GM23248 (cell line): ENCODE measurements around the gene KLK4. TPM values are rescaled to one million over a fixed set of nuclear protein-coding genes. Genes with fewer than 3 reads are reported as not detected.

Source experiments
- DNase-seq: peaks from one replicate; pipeline ENCODE4 v3.0.0-alpha.2; 2015
- H2AFZ ChIP-seq: fragments of 200-600 bp; sonication (generic); 2 replicates; pipeline ENCODE4 v1.6.1; 2016; ENCODE audit warnings: antibody characterized with exemption
- H3F3A ChIP-seq: fragments of 200-600 bp; sonication (generic); 2 replicates; pipeline ENCODE4 v1.6.1; 2016; ENCODE audit warnings: mild to moderate bottlenecking, antibody characterized with exemption, mixed run types; ENCODE audit not compliant: insufficient read depth
- H3K27ac ChIP-seq: fragments of 200-600 bp; sonication (generic); 2 replicates; pipeline ENCODE4 v1.5.1; 2016; ENCODE audit warnings: mild to moderate bottlenecking
- H3K27me3 ChIP-seq: fragments of 200-600 bp; sonication (generic); replicated peaks from 2 replicates; pipeline ENCODE4 v1.6.1; 2016; ENCODE audit warnings: mild to moderate bottlenecking; ENCODE audit not compliant: insufficient read depth
- H3K36me3 ChIP-seq: fragments of 200-600 bp; sonication (generic); 2 replicates; pipeline ENCODE4 v1.6.1; 2016; ENCODE audit warnings: low read depth, mild to moderate bottlenecking
- H3K4me1 ChIP-seq: fragments of 200-600 bp; sonication (generic); 2 replicates; pipeline ENCODE4 v1.6.1; 2016; ENCODE audit warnings: mild to moderate bottlenecking; ENCODE audit not compliant: insufficient read depth
- H3K4me2 ChIP-seq: fragments of 200-600 bp; sonication (generic); one replicate; pipeline ENCODE4 v1.6.1; 2016; ENCODE audit warnings: mild to moderate bottlenecking; ENCODE audit not compliant: unreplicated experiment
- H3K4me3 ChIP-seq: fragments of 200-600 bp; sonication (generic); 2 replicates; pipeline ENCODE4 v1.5.1; 2016; ENCODE audit warnings: mild to moderate bottlenecking
- H3K79me2 ChIP-seq: fragments of 200-600 bp; sonication (generic); 2 replicates; pipeline ENCODE4 v1.6.1; 2016; ENCODE audit warnings: mild to moderate bottlenecking; ENCODE audit not compliant: insufficient read depth
- H3K9ac ChIP-seq: fragments of 200-600 bp; sonication (generic); 2 replicates; pipeline ENCODE4 v1.6.1; 2016; ENCODE audit warnings: mild to moderate bottlenecking
- H3K9me2 ChIP-seq: fragments of 200-600 bp; sonication (generic); 2 replicates; pipeline ENCODE4 v1.6.1; 2016; ENCODE audit warnings: mixed run types, mild to moderate bottlenecking, moderate library complexity; ENCODE audit not compliant: insufficient read depth
- H3K9me3 ChIP-seq: fragments of 200-600 bp; sonication (generic); one replicate; pipeline ENCODE4 v1.6.1; 2017; ENCODE audit warnings: low read depth
- H4K20me1 ChIP-seq: fragments of 200-600 bp; sonication (generic); 2 replicates; pipeline ENCODE4 v1.6.0; 2016; ENCODE audit not compliant: insufficient read depth
- EZH2 ChIP-seq: fragments of 200-600 bp; sonication (generic); IDR thresholded peaks from 2 replicates; pipeline ENCODE4 v1.6.1; 2018; ENCODE audit warnings: antibody characterized with exemption, mild to moderate bottlenecking; ENCODE audit not compliant: insufficient read depth, poor library complexity, severe bottlenecking
- EZH2phosphoT487 ChIP-seq: fragments of 200-600 bp; sonication (generic); IDR thresholded peaks from 2 replicates; pipeline ENCODE4 v1.6.1; 2018; ENCODE audit warnings: antibody characterized with exemption, moderate library complexity, mild to moderate bottlenecking, low read depth; ENCODE audit not compliant: insufficient read depth
- WGBS, 2 experiments: methylation state at CpG; one replicate each; pipeline ENCODE4 v1.1.6; 2015 to 2017; ENCODE audit warnings: low lambda C conversion rate in 2 of 2, low coverage in 1 of 2; ENCODE audit errors: missing lambda C conversion rate in 2 of 2; 5-methylcytosine and 5-hydroxymethylcytosine counted together
- in situ Hi-C: fragments of 300-500 bp; cut with MboI; formaldehyde crosslinking; loops from 2 replicates; pipeline ENCODE4 v1.15.0; 2020
- polyA plus RNA-seq: library from polyadenylated mRNA; unstranded; fragments of >200 nt; fragmentation: Nextera tagmentation; extraction: Ambion mirVana; gene quantifications from 2 replicates; pipeline ENCODE4 v1.2.1, GENCODE V29; 2016
- total RNA-seq: library from RNA; depleted of rRNA; stranded (reverse); fragments of >200 nt; shearing (Covaris generic); gene quantifications from 2 replicates; pipeline ENCODE4 v1.2.3, GENCODE V29; 2014

KLK4 gene
- total and polyA plus RNA-seq, 2 experiments from 2014 or later, result not detected

DNA sequence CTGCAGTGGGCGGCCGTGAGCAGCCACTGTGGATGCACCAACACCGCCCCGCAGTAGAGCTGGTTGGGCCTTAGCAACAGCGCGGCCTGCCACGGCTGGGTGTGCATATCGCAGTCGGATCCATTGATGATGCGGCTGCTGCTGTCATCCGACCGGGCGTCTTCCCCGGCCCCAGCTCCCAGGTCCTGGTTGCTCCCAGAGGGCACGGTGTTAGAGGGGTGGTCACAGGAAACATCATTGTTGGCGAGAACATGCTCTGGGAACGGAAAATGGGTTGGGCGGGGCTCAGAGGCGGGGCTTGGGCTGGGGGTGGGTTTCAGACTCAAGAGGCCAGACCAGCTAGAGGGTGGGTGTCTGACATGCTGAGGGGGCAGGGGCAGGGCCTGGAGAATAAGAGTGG is 38.7 kb upstream of the KLK4 start:
- no peaks in the 10 kb centered on the region for H3K9me3 ChIP-seq
- H3K4me2 ChIP-seq, result no peak overlapping the region
- no peaks in the 10 kb centered on the region for H3K27me3 ChIP-seq
- H3K27ac ChIP-seq, result no peak overlapping the region
- H3K4me1 ChIP-seq, result no peaks in the 10 kb centered on the region
- TF ChIP-seq EZH2, result no peak
- TF ChIP-seq EZH2phosphoT487, result no peak
- H3F3A ChIP-seq, result no peaks in the 10 kb centered on the region
- no peaks in the 10 kb centered on the region for H3K9me2 ChIP-seq
- 30 to 45% methylated on average over 17 to 19 of the region's 19 CpGs for WGBS, 2 experiments
- H2AFZ ChIP-seq, result no peak overlapping the region
- no peak overlapping the region for H3K9ac ChIP-seq
- H3K36me3 ChIP-seq, result no peaks in the 10 kb centered on the region
- no peak for DNase-seq
- no peaks in the 10 kb centered on the region for H3K79me2 ChIP-seq
- no peaks in the 10 kb centered on the region for H4K20me1 ChIP-seq
- H3K4me3 ChIP-seq, result no peak overlapping the region
- in situ Hi-C loops, result no loop called here

DNA sequence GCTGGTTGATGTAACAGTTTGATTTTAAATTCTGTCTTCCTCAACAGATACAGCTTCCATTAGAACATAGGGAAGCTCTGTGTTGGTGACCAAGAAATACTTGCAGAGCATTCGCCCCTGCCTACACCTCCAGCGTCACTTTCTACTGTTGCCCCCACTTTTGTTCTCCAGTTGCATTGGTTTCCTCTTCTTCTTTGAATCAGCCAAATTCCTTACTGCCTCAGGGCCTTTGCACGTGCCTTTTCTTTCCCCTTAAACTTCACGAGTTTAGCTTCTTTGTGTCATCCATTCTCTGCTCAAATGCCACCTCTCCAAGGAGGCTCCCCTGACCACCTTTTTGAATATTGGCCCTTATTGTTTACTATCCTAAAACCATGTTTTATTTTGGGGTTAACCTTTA is 35.9 kb upstream of the KLK4 start:
- Histone ChIP-seq H3K9ac (no peak overlapping the region), H2AFZ (no peak overlapping the region), H3K9me2 (no peaks in the 10 kb centered on the region), H3K27ac (no peak overlapping the region), H4K20me1 (no peaks in the 10 kb centered on the region), H3K4me2 (no peak overlapping the region), H3F3A (no peaks in the 10 kb centered on the region), H3K27me3 (no peaks in the 10 kb centered on the region), H3K9me3 (no peaks in the 10 kb centered on the region), H3K36me3 (no peaks in the 10 kb centered on the region), H3K4me3 (no peak overlapping the region), H3K79me2 (no peaks in the 10 kb centered on the region), H3K4me1 (no peaks in the 10 kb centered on the region)
- DNase-seq, result no peak
- in situ Hi-C loops, result no loop called here
- WGBS, 2 experiments, result 30 to 38% methylated on average over 4 of the region's 4 CpGs
- TF ChIP-seq EZH2phosphoT487 (no peak), EZH2 (no peak)

DNA sequence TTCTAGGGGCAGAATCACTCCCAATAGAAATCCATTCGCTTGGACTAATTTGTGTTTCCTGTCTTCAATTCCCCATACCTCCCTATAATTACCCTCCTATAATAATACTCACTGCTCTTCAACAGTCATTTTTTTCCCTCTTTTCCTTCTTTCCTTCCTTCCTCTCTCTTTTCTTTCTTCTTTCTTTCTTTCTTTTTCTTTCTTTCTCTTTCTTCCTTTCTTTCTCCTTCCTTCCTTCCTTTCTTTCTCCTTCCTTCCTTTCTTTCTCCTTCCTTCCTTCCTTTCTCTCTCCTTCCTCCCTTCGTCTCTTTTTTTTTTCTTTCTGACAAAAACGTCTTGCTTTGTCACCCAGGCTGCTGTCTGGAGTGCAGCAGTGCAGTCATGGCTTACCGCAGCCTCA is 33.6 kb upstream of the KLK4 start:
- H3K9me3 ChIP-seq, result no peaks in the 10 kb centered on the region
- WGBS, 2 experiments, result 27 to 32% methylated on average over 4 of the region's 4 CpGs
- no peaks in the 10 kb centered on the region for H3K79me2 ChIP-seq
- H3K9ac ChIP-seq, result no peak overlapping the region
- no peak overlapping the region for H3K27ac ChIP-seq
- no peaks in the 10 kb centered on the region for H3K4me1 ChIP-seq
- no peaks in the 10 kb centered on the region for H3K9me2 ChIP-seq
- in situ Hi-C loops, result no loop called here
- no peaks in the 10 kb centered on the region for H3K27me3 ChIP-seq
- TF ChIP-seq EZH2phosphoT487 (no peak), EZH2 (no peak)
- no peaks in the 10 kb centered on the region for H3F3A ChIP-seq
- no peak overlapping the region for H2AFZ ChIP-seq
- no peaks in the 10 kb centered on the region for H4K20me1 ChIP-seq
- DNase-seq, result no peak
- no peak overlapping the region for H3K4me2 ChIP-seq
- no peak overlapping the region for H3K4me3 ChIP-seq
- no peaks in the 10 kb centered on the region for H3K36me3 ChIP-seq

DNA sequence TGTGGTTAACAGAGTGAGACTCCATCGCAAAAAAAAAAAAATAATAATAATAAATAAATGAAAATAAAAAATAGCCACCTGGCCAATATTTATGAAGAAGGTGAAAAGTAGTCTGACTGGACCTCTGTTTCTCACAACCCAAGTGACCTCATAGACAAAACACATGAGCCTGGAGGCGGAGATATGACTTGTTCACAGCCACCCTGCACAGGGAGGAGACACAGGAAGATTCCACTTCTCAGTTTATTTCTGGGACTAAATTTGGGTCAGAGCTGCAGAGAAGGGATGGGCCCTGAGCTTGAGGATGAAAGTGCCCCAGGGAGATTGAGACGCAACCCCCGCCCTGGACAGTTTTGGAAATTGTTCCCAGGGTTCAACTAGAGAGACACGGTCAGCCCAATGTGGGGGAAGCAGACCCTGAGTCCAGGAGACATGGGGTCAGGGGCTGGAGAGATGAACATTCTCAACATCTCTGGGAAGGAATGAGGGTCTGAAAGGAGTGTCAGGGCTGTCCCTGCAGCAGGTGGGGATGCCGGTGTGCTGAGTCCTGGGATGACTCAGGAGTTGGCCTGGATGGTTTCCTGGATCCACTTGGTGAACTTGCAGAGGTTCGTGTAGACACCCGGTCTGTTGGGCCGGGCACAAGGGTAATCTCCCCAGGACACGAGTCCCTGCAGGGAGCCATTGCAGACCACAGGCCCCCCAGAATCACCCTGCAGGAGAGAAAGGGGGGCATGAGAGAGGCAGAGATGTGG is 32.1 kb upstream of the KLK4 start:
- Histone ChIP-seq H3K4me2 (no peak overlapping the region), H3K27ac (no peak overlapping the region), H3K27me3 (no peaks in the 10 kb centered on the region), H3K4me3 (no peak overlapping the region), H3K9me2 (no peaks in the 10 kb centered on the region), H3K36me3 (no peaks in the 10 kb centered on the region), H2AFZ (no peak overlapping the region), H3K9ac (no peak overlapping the region), H3F3A (no peaks in the 10 kb centered on the region), H3K4me1 (no peaks in the 10 kb centered on the region), H3K9me3 (no peaks in the 10 kb centered on the region), H4K20me1 (no peaks in the 10 kb centered on the region), H3K79me2 (no peaks in the 10 kb centered on the region)
- in situ Hi-C loops, result no loop called here
- no peak for TF ChIP-seq EZH2
- TF ChIP-seq EZH2phosphoT487, result no peak
- WGBS, 2 experiments, result 35 to 36% methylated on average over 10 of the region's 10 CpGs
- no peak for DNase-seq

DNA sequence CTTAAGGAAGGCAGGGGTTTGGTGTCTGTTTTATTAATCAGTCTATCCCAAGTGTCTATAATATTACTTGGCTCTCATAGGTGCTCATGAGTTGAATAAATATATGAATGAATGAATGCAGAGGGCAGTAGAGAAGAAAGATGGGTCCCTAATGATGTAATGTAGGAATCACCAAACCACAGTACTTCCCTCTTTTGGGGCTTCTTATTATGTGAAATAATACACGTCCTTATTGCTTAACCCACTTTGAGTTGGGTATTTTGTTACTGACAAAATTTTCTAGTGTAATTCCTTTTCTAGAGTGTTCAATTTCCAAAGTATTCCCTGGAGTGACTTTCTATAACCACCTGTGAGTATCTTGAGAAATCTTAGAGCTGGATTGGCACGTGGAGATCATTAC is 28.4 kb upstream of the KLK4 start:
- Histone ChIP-seq H2AFZ (no peak overlapping the region), H3F3A (no peaks in the 10 kb centered on the region), H3K9me2 (no peaks in the 10 kb centered on the region), H3K9ac (no peak overlapping the region), H3K4me3 (no peak overlapping the region), H3K4me2 (no peak overlapping the region), H3K36me3 (no peaks in the 10 kb centered on the region), H3K27ac (no peak overlapping the region), H4K20me1 (no peaks in the 10 kb centered on the region), H3K4me1 (no peaks in the 10 kb centered on the region), H3K79me2 (no peaks in the 10 kb centered on the region), H3K27me3 (no peaks in the 10 kb centered on the region), H3K9me3 (no peaks in the 10 kb centered on the region)
- in situ Hi-C loops, result no loop called here
- no peak for TF ChIP-seq EZH2
- TF ChIP-seq EZH2phosphoT487, result no peak
- WGBS, 2 experiments, result 12 to 19% methylated on average over 2 of the region's 2 CpGs
- DNase-seq, result no peak
